ENCODE results near the gene DEPDC7. TPM values are rescaled to one million over a fixed set of nuclear protein-coding genes. Genes with fewer than 3 reads are reported as not detected.
"Not testable (repeated sequence)": the region's sequence is repeated elsewhere in the genome, so short reads cannot be mapped to it uniquely, and the experiment has no call there.

Gene DEPDC7
- total RNA-seq, 1 experiment from 2014 or later = 6.2 TPM

GRCh38 chr11:33016654-33017053 is 976 bp downstream of the DEPDC7 start:
- no peaks in the 10 kb centered on the region for H3K27me3 ChIP-seq
- H3K36me3 ChIP-seq = no peaks in the 10 kb centered on the region
- H3K4me3 ChIP-seq = peak overlapping the region; percentile 59
- H3K9me3 ChIP-seq = no peaks in the 10 kb centered on the region
- no peak for DNase-seq

- Histone ChIP-seq H3K36me3 (no peaks in the 10 kb centered on the region), H3K27me3 (no peaks in the 10 kb centered on the region), H3K9me3 (no peaks in the 10 kb centered on the region), H3K4me3 (no peak overlapping the region)
- DNase-seq = no peak
Observed at GRCh38 chr11:33017478-33017877, 1.8 kb downstream of the DEPDC7 start.

- H3K4me3 ChIP-seq = no peak overlapping the region
- H3K36me3 ChIP-seq = no peaks in the 10 kb centered on the region
- H3K27me3 ChIP-seq = no peaks in the 10 kb centered on the region
- DNase-seq = no peak
- H3K9me3 ChIP-seq = no peaks in the 10 kb centered on the region
Observed at GRCh38 chr11:33017965-33018364, 2.3 kb downstream of the DEPDC7 start.

GRCh38 chr11:33018840-33019239 is 3.2 kb downstream of the DEPDC7 start:
- Histone ChIP-seq H3K9me3 (no peaks in the 10 kb centered on the region), H3K36me3 (no peaks in the 10 kb centered on the region), H3K27me3 (no peaks in the 10 kb centered on the region), H3K4me3 (no peak overlapping the region)
- no peak for DNase-seq

- Histone ChIP-seq H3K4me3 (no peak overlapping the region), H3K27me3 (no peaks in the 10 kb centered on the region), H3K36me3 (no peaks in the 10 kb centered on the region), H3K9me3 (no peaks in the 10 kb centered on the region)
- DNase-seq = no peak
Observed at GRCh38 chr11:33021501-33021900, 5.8 kb downstream of the DEPDC7 start.

GRCh38 chr11:33021937-33022336 is 6.3 kb downstream of the DEPDC7 start:
- Histone ChIP-seq H3K36me3 (no peaks in the 10 kb centered on the region), H3K4me3 (no peak overlapping the region), H3K27me3 (no peaks in the 10 kb centered on the region), H3K9me3 (no peaks in the 10 kb centered on the region)
- DNase-seq = no peak

- no peak for DNase-seq
- Histone ChIP-seq H3K9me3 (no peaks in the 10 kb centered on the region), H3K27me3 (no peaks in the 10 kb centered on the region), H3K4me3 (no peak overlapping the region), H3K36me3 (no peaks in the 10 kb centered on the region)
Observed at GRCh38 chr11:33025339-33025722, 9.7 kb downstream of the DEPDC7 start.

- Histone ChIP-seq H3K36me3 (no peaks in the 10 kb centered on the region), H3K9me3 (no peaks in the 10 kb centered on the region), H3K4me3 (no peak overlapping the region), H3K27me3 (no peaks in the 10 kb centered on the region)
- no peak for DNase-seq
Observed at GRCh38 chr11:33027233-33027632, 11.6 kb downstream of the DEPDC7 start.

- no peak for DNase-seq
- no peaks in the 10 kb centered on the region for H3K9me3 ChIP-seq
- H3K27me3 ChIP-seq = no peaks in the 10 kb centered on the region
- no peaks in the 10 kb centered on the region for H3K36me3 ChIP-seq
- H3K4me3 ChIP-seq = no peak overlapping the region
Observed at GRCh38 chr11:33027846-33028536, 12.3 kb downstream of the DEPDC7 start.

GRCh38 chr11:33028537-33028914 is 12.8 kb downstream of the DEPDC7 start:
- no peak for DNase-seq
- Histone ChIP-seq H3K4me3 (no peak overlapping the region), H3K9me3 (no peaks in the 10 kb centered on the region), H3K36me3 (no peaks in the 10 kb centered on the region), H3K27me3 (no peaks in the 10 kb centered on the region)

- DNase-seq = not testable (repeated sequence)
Observed at GRCh38 chr11:33029218-33029617, 13.5 kb downstream of the DEPDC7 start.

GRCh38 chr11:33033493-33033892 is 17.8 kb downstream of the DEPDC7 start:
- Histone ChIP-seq H3K9me3 (no peaks in the 10 kb centered on the region), H3K27me3 (no peaks in the 10 kb centered on the region), H3K36me3 (no peaks in the 10 kb centered on the region), H3K4me3 (no peak overlapping the region)
- DNase-seq = no peak

More at GRCh38 chr11:33029218-33029617, 13.5 kb downstream of the DEPDC7 start:
- not testable (repeated sequence) for H3K27me3 ChIP-seq, H3K9me3 ChIP-seq, H3K36me3 ChIP-seq, H3K4me3 ChIP-seq

- no peak overlapping the region for H3K4me3 ChIP-seq
- no peaks in the 10 kb centered on the region for H3K36me3 ChIP-seq
- no peaks in the 10 kb centered on the region for H3K27me3 ChIP-seq
- no peak for DNase-seq
- H3K9me3 ChIP-seq = no peaks in the 10 kb centered on the region
Observed at GRCh38 chr11:33035011-33035410, 19.3 kb downstream of the DEPDC7 start.

- no peaks in the 10 kb centered on the region for H3K27me3 ChIP-seq
- peak within 1 kb of the TSS; percentile 88 for H3K4me3 ChIP-seq
- H3K9me3 ChIP-seq = no peaks in the 10 kb centered on the region
- peaks cover under 1% of the 10 kb centered on the region; the same call in 1 of the 2 replicates for H3K36me3 ChIP-seq
- peak; percentile 88 for DNase-seq
Observed at GRCh38 chr11:33039274-33040032, 23.8 kb downstream of the DEPDC7 start, which contains the start of gene TCP11L1. Gene TCP11L1, plus strand, starts transcription at chr11:33039572. Its CDS starts 4,202 bp downstream, at chr11:33043774.

- peaks cover 3% of the 10 kb centered on the region for H3K36me3 ChIP-seq
- no peak for DNase-seq
- no peaks in the 10 kb centered on the region for H3K27me3 ChIP-seq
- peak overlapping the region; percentile 88 for H3K4me3 ChIP-seq
- H3K9me3 ChIP-seq = no peaks in the 10 kb centered on the region
Observed at GRCh38 chr11:33040033-33040861, 24.6 kb downstream of the DEPDC7 start.

- Histone ChIP-seq H3K36me3 (peaks cover 3% of the 10 kb centered on the region), H3K9me3 (no peaks in the 10 kb centered on the region), H3K27me3 (no peaks in the 10 kb centered on the region), H3K4me3 (no peak overlapping the region)
- no peak for DNase-seq
Observed at GRCh38 chr11:33040862-33041453, 25.3 kb downstream of the DEPDC7 start.
